ENCODE results near the gene SLC36A4. TPM values are rescaled to one million over a fixed set of nuclear protein-coding genes. Genes with fewer than 3 reads are reported as not detected.
"Not testable (repeated sequence)": the region's sequence is repeated elsewhere in the genome, so short reads cannot be mapped to it uniquely, and the experiment has no call there.

SLC36A4 gene
- total RNA-seq, 1 donor from 2014 or later: 12.6 TPM

DNA sequence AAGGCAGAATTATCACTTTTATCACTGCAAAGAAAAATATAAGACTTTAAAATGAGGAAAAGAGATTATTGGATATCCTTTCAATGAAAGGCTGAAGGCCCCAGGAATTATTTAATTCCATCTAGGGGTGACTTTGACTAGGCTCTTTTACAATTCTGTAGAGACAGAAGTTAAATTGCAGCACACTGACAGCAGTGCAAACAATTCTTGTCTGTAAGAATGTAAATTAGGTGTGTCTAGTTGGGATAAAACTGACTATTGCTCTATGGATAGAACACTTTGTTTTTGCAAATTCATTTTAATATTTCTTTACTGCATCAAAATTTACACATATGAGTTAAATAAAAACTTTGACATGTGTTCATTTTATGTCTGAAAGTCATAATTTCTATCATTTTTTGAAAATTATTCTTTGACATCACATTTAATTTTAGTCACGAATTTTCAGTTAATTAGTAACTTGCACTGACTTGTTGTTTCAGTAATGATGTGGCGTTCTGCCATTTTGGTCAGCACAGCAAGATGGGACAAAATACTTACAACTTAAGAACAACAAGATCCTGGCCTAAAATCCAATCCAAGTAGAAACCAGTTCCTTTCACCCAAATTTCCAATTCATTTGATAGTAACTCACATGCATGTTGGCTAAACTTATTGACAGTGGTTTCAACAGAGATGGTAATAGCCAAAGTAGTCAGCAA is 75.1 kb downstream of the SLC36A4 start:
- DNase-seq (ENCODE audit: low spot score): no peak

DNA sequence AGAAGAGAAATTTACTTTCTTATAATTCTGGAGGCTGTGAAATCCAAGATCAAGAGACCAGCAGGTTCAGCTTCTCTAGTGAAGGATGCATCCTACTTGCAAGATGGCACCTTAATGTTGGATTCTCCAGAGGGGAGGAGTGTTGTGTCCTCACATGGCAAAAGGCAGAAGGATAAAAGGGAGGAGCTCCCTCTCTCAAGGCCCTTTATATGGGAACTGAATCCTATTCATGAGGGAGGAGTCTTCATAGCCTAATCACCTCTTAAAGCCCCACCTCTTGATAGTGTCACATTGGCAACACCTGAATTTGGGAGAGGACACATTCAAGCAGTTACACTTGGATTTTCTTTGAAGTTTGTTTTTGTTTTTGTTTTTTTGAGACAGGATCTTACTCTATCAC is 79.5 kb downstream of the SLC36A4 start:
- DNase-seq (ENCODE audit: low spot score): no peak

DNA sequence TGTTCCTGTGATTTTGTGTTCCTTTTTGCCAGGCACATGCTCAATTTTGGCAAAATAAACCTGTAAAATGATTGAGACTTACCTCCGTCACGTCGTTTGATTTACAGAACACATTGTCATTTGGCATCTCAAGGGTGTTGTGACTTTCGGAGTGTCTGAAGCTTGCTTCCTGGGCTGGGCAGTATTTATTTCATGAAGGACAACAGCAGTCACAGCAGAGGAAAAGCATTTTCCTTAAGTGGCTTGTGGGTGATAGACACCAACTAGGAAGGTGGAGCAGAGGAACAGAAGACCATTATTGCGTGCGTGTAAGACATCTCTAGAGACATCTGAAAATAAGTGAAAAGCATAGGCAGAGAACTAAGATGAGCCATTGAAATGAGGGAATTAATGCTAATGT is 80.2 kb downstream of the SLC36A4 start:
- DNase-seq (ENCODE audit: low spot score): no peak

DNA sequence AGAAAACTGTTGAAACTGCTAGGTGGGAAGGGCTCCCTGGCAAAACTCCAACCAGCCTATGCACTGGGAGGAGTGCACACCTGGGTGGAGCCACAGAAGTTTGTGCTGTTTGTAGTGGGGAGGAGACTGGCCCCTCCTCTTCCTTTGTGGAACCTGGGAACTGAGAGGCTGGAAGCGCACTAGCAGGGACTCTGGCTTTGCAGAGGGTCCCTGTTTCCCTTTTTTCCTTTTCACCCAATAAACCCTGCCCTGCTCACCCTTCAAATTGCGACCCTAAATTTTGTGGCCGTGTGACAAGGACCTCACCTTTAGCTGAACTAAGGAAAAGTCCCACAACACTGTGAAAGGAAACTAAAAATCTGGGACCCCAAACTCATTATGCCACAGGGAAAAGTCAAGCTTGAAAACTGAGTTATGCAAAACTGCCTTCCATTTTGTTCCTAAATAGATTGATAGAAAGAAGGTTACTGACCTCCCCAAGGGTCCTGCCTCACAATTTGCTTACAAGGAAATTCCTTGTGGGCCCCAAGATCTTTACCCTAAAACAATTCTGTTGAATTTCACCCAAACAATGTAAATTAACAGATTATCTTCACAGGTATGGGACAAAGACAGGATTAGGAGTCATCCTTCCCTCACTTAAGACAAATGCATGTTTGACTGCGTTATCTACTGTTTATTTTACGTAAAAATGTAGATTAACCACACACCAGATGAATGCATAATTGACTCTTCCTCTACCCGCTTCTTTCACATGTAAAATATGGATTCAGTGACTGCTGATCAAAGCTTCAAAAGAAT is 81.0 kb downstream of the SLC36A4 start:
- no peak for DNase-seq (ENCODE audit: low spot score)

DNA sequence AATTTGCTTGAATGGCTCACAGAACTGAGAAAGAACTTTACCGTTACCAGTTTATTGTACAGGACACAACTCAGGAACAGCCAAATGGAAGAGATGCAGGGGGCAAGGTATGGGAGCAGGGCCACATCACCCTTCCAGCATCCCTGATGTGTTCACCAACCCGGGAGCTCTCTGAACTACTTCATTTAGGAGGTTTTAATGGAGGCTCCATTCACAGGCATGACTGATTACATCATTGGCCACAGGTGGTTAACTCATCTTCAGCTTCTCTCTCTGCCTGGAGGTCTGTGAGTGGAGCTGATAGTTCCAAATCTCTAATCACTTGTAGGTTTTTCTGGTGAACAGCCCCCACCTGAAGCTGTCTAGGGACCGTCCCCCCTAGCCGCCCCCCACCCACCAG is 83.5 kb downstream of the SLC36A4 start:
- DNase-seq (ENCODE audit: low spot score): no peak

DNA sequence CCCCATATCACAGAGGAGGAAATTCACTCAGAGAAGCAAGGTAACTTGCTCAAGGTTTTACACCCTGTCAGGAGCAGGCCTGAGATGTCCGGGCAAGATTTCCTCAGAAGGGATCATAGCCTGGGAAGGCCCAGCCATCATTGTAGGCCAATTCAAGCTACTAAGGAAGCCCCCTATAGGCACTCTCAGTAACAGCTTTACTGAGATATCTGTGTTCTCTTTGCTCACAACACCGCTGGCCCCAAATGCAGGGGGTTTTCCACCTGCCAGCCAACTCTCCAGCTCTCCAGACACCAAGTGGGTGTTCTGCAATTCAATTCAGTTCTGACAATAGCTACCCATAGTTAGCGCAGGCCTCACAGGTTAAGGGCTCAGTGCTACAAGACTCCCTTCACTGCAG is 84.0 kb downstream of the SLC36A4 start:
- no peak for DNase-seq (ENCODE audit: low spot score)

DNA sequence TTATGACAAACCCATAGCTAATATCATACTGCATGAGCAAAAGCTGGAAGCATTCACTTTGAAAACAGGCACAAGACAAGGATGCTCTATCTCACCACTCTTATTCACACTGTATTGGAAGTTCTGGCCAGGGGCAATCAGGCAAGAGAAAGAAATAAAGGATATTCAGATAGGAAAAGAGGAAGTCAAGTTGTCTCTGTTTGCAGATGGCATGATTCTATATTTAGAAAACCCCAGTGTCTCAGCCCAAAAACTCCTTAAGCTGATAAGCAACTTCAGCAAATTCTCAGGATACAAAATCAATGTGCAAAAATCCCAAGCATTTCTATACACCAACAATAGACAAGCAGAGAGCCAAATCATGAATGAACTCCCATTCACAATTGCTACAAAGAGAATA is 86.6 kb downstream of the SLC36A4 start:
- not testable (repeated sequence) for DNase-seq (ENCODE audit: low spot score)

DNA sequence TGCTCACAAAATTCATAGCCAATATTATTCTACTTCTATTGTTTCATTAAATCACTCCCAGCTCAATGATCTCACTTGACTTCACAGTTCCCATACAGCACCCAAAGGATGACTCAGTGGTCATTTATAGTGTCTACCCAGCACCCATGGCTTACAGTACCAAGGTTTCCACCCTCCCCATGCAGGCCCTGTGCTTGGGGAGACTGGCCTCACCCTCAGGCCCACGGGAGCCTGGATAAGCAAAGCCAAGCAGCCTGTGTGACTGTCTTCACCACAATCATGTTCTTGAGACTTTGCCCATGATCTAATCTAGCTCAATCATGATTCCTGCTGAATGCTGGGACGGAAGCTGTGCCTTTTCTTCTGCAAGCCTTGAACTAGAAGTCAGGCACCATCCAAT is 97.6 kb downstream of the SLC36A4 start:
- DNase-seq (ENCODE audit: low spot score): no peak

DNA sequence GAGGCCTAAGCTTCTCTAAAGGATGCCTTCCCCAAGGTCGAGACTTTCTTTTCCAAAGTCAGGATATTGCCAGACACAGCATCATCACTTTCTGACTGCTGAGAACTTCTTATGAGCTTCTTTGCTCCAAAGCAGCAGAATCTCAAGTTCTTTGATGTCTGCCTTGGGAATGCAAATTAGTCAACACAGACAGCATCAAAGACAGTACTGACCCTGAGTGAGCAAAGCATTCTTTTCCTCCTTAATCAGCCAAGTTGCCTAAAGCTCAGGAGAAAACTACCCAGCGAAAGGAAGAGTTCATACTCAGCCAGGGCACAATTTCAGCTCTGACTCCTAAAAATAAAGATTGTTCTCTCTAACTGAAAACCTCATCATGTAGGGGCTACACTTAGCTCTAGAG is 98.0 kb downstream of the SLC36A4 start:
- no peak for DNase-seq (ENCODE audit: low spot score)

Other genes starting within 250 kb of the SLC36A4 start
- gene MTNR1B, start 228.3 kb downstream of the SLC36A4 start, total RNA-seq: not detected
- gene DEUP1, start 132.8 kb upstream of the SLC36A4 start, total RNA-seq: not detected